Stomach (tissue), 4 donors: Measurements from ENCODE around the gene RRAD.

Source experiments
- EP300 ChIP-seq: sonication (generic); formaldehyde crosslinking; IDR thresholded peaks from one replicate; pipeline ENCODE4 v1.6.1; 2017; ENCODE audit warnings: antibody characterized with exemption
- POLR2A ChIP-seq, 4 donors: fragments of 450-650 bp; IDR thresholded peaks; one replicate each; pipeline ENCODE4 v1.6.1; 2016; ENCODE audit warnings: antibody characterized with exemption in 4 of 4, control low read depth in 2 of 4, mild to moderate bottlenecking in 1 of 4, moderate library complexity in 1 of 4
- POLR2AphosphoS5 ChIP-seq, 3 donors: sonication (generic); formaldehyde crosslinking; IDR thresholded peaks; one replicate each; pipeline ENCODE4 v1.6.1; 2016; ENCODE audit warnings: antibody characterized with exemption in 3 of 3
- TF ChIP-seq, protein P1 (sequence below), 7 experiments: fragments of 450-650 bp in 4 of 7; fragments of 200-600 bp in 3 of 7; sonication (generic) in 3 of 7; IDR thresholded peaks; one replicate each; pipeline ENCODE4 v1.5.1; 2016 to 2019; ENCODE audit warnings: antibody characterized with exemption in 7 of 7, control low read depth in 2 of 7, mild to moderate bottlenecking in 1 of 7

DNA sequence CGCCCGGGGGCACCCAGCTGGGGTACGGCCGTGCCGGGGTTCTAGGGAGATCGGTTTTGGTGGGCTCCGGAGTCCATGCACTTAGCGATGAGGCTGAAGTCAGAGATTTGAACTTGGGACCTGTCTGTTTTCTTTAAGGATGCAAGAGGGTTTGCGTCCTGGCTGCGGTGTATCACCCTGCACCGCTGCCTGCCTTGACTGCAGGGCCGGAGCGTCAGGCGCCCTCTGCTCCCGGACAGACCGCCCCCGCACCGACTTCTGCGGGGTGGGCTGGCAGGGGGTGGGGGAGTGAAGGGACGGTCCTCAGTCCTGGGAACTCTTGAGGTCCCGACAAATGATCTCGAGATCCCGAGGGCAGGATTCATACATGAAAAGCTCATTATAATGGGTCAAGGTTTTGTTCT, 44.3 kb downstream of the RRAD start:
- TF ChIP-seq, protein P1, sequence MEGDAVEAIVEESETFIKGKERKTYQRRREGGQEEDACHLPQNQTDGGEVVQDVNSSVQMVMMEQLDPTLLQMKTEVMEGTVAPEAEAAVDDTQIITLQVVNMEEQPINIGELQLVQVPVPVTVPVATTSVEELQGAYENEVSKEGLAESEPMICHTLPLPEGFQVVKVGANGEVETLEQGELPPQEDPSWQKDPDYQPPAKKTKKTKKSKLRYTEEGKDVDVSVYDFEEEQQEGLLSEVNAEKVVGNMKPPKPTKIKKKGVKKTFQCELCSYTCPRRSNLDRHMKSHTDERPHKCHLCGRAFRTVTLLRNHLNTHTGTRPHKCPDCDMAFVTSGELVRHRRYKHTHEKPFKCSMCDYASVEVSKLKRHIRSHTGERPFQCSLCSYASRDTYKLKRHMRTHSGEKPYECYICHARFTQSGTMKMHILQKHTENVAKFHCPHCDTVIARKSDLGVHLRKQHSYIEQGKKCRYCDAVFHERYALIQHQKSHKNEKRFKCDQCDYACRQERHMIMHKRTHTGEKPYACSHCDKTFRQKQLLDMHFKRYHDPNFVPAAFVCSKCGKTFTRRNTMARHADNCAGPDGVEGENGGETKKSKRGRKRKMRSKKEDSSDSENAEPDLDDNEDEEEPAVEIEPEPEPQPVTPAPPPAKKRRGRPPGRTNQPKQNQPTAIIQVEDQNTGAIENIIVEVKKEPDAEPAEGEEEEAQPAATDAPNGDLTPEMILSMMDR (IDR thresholded peaks at IDR 0.05) = no peak
- TF ChIP-seq POLR2A (IDR thresholded peaks at IDR 0.05) (no peak), EP300 (no peak), POLR2AphosphoS5 (IDR thresholded peaks at IDR 0.05) (no peak)
